ENCODE measurements around the gene SDC4.

DNA sequence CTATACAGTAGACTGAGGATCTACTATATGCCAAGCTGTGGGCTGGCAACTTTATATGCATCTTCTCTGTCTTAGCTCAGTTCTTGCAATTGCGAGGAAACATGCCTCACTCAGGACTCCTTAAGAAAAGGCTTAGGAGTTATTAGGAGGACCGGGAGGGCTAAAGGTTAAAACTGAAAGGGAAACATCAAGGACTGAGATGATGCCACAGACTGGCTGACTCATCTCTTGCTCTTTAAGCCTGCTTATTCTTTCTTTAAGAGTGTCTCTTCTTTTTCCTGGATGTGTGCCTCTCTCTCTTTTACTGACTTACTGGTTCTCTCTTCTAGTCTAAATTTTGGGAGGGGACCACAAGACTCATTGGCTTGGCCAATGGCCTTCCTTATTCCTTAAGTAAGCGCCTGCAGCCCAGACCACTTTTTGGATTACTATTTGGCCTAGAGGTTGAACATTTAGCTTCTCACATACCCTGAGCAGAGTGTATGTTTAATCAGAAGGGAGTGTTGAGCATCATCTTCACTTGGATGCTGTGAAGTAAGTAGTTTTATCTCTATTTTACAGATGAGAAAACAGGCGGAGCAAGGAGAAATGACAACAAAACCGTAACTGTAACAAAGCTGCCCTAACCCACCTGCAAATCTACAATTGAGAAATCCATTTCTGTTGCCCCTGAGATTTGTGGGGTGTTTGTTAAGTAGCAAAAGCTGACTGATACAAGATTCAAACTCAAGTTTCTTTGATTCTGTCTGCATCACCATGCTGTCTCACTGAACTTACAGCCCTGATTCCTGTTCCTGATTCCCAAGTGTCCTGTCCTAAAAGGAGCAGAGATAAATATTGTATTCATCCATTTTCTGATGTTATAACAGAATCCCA lies 7.2 kb upstream of the SDC4 start:
- TF ChIP-seq EZH2phosphoT487 (IDR thresholded peaks at IDR 0.05; ENCODE audit: insufficient read depth, low read depth) (no peak), EZH2 (IDR thresholded peaks at IDR 0.05; ENCODE audit: insufficient read depth, poor library complexity, severe bottlenecking) (no peak)
